Tibial artery (tissue), 4 donors: ENCODE data around the gene BCL11B.

Experiments used
- DNase-seq, 2 donors: peaks; one replicate each; pipeline ENCODE4 v3.0.0-alpha.2; 2019
- H3K27ac ChIP-seq, 2 donors: fragments of 200-600 bp; sonication (generic) in 1 of 2; 1 replicate in 1 of 2; 2 replicates in 1 of 2; pipeline ENCODE4 v1.5.1; 2018 to 2019; ENCODE audit warnings: mild to moderate bottlenecking in 1 of 2
- H3K27me3 ChIP-seq, 2 donors: fragments of 200-600 bp; sonication (generic) in 1 of 2; one replicate each; pipeline versions ENCODE4 v1.5.1 to v1.6.0; 2016 to 2019
- H3K36me3 ChIP-seq, 3 donors: fragments of 200-600 bp; sonication (generic) in 2 of 3; one replicate each; pipeline ENCODE4 v1.5.1; 2016 to 2019; ENCODE audit warnings: mild to moderate bottlenecking in 2 of 3
- H3K4me1 ChIP-seq, 4 donors: fragments of 200-600 bp; sonication (generic) in 2 of 4; 1 replicate in 3 of 4; 2 replicates in 1 of 4; pipeline ENCODE4 v1.5.1; 2016 to 2019
- H3K4me3 ChIP-seq, 2 donors: fragments of 200-600 bp; sonication (generic) in 1 of 2; 1 replicate in 1 of 2; 2 replicates in 1 of 2; pipeline ENCODE4 v1.5.1; 2018 to 2019; ENCODE audit warnings: mild to moderate bottlenecking in 2 of 2
- H3K9me3 ChIP-seq, 3 donors: fragments of 200-600 bp; sonication (generic) in 1 of 3; one replicate each; pipeline ENCODE4 v1.5.1; 2016 to 2019
- CTCF ChIP-seq, 2 experiments: fragments of 200-600 bp in 1 of 2; fragments of 450-650 bp in 1 of 2; IDR thresholded peaks; one replicate each; pipeline ENCODE4 v1.5.1; 2017 to 2019; ENCODE audit warnings: antibody characterized with exemption in 2 of 2, mild to moderate bottlenecking in 1 of 2, moderate library complexity in 1 of 2
- intact Hi-C: fragments of 100-400 bp; cut with DNase I; formaldehyde crosslinking; loops from one replicate; pipeline ENCODE4 v1.15.0; 2023; ENCODE audit warnings: low total_unique reads

BCL11B gene

GRCh38 chr14:99143126-99143525, 128.9 kb downstream of the BCL11B start:
- no peaks in the 10 kb centered on the region for H3K36me3 ChIP-seq
- no peaks in the 10 kb centered on the region for H3K4me1 ChIP-seq
- intact Hi-C loops, result no loop called here
- H3K27me3 ChIP-seq, result peaks cover 0 to 11% of the 10 kb centered on the region in 2 donors
- peak in 1 of 2 donors; percentile 3 for DNase-seq
- no peak overlapping the region for H3K4me3 ChIP-seq
- H3K27ac ChIP-seq, result no peak overlapping the region
- no peaks in the 10 kb centered on the region for H3K9me3 ChIP-seq
- no peak for TF ChIP-seq CTCF (IDR thresholded peaks at IDR 0.05)

GRCh38 chr14:99141236-99141635, 130.8 kb downstream of the BCL11B start:
- DNase-seq, result peak in 1 of 2 donors; percentile 2
- Histone ChIP-seq H3K27me3 (peaks cover 0 to 12% of the 10 kb centered on the region in 2 donors), H3K4me3 (no peak overlapping the region), H3K27ac (no peak overlapping the region), H3K4me1 (no peaks in the 10 kb centered on the region), H3K36me3 (no peaks in the 10 kb centered on the region), H3K9me3 (no peaks in the 10 kb centered on the region)
- intact Hi-C loops, result loop anchor here (1.0 kb wide), 1 partner anchor 24 kb away; no protein-coding TSS in a partner anchor
- no peak for TF ChIP-seq CTCF (IDR thresholded peaks at IDR 0.05)

DNA sequence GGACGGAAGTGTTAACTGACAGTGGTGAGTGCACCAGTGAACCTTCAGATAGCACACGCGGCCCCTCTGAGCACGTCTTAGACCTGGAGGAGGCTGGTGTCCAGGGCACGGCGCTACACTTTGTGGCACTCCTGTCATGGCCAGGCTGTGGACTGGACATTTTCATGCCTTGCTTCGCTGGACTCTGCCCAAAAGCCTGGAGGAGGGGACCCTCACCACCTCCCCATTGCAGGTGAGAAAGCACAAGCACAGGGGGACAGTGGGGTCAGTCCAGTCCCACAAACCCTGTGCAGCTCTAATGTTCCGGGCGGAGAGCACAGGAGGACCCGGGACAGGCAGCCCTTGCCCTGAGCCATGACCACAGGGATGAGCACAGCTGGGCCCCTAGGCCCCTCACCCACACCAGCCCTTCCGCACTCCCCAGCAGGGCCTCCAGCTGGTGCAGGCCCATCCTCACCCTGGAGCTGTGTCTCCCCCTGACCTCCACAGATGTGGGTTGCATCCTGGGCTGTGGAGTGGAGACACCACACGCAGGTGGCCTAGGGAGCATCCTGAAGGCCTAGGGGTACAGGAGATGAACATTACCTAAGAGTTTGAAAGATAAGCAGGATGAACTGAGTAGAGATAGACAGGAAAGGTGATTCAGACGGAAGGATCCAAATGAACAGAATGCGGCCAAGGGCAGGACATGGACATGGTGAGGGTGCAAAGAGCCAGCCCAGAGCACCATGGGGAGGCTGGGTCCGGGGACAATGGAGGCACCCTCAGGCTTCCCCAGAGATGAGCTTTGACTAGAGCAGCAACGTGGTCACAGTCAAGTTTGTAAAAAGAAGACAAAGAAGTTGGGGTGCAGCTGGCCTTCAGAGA, 132.8 kb downstream of the BCL11B start:
- Histone ChIP-seq H3K36me3 (no peaks in the 10 kb centered on the region), H3K27me3 (peaks cover 0 to 12% of the 10 kb centered on the region in 2 donors), H3K9me3 (no peaks in the 10 kb centered on the region), H3K4me1 (no peaks in the 10 kb centered on the region), H3K4me3 (no peak overlapping the region), H3K27ac (no peak overlapping the region)
- intact Hi-C loops, result no loop called here
- no peak for TF ChIP-seq CTCF (IDR thresholded peaks at IDR 0.05)
- peak; percentile 7 to 39 for DNase-seq

- no peak for TF ChIP-seq CTCF (IDR thresholded peaks at IDR 0.05)
- no peak overlapping the region for H3K4me3 ChIP-seq
- H3K36me3 ChIP-seq, result no peaks in the 10 kb centered on the region
- H3K9me3 ChIP-seq, result no peaks in the 10 kb centered on the region
- H3K27me3 ChIP-seq, result peaks cover 0 to 12% of the 10 kb centered on the region in 2 donors
- no peak overlapping the region for H3K27ac ChIP-seq
- peaks cover 0 to 6% (median 2%) of the 10 kb centered on the region in 4 donors for H3K4me1 ChIP-seq
- peak; percentile 15 to 34 for DNase-seq
- intact Hi-C loops, result no loop called here
Measured at GRCh38 chr14:99137913-99138571, 134.0 kb downstream of the BCL11B start.

DNA sequence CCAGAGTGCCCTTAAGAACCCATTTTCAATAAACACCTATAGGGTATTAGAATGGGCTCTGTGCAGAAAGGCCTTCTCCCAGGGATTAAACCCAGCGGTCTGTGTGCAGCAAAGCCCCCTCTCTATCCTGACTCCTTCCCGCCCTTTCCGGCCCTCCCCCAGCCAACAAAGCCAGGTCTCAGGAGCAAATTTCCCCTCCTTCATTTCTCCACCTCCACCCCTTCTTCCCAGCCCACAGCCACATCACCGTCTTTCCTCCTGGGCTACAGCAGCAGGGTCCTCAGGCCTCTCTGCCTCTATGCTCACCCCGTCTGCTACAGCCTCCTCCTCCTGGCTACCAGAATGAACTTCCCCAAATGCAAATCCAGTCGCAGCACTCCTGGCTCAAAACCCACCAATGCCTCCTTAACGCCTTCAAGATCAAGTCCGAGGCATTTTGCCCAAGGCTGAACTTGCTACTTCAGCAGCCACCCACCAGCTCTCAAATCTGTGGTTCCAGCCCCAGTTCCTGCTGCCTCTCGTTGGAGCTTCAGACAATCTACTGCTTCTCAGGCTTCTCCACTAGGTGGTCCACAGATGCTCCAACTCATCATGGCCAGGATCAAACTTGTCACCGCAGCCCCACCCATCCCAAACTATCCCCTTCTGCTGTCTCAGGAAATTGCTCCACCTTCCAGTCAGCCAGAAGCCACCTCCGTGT, 134.8 kb downstream of the BCL11B start:
- intact Hi-C loops, result no loop called here
- peaks cover 0 to 12% of the 10 kb centered on the region in 2 donors for H3K27me3 ChIP-seq
- H3K4me3 ChIP-seq, result no peak overlapping the region
- H3K4me1 ChIP-seq, result peaks cover 0 to 6% (median 5%) of the 10 kb centered on the region in 4 donors
- TF ChIP-seq CTCF (IDR thresholded peaks at IDR 0.05), result no peak
- no peaks in the 10 kb centered on the region for H3K36me3 ChIP-seq
- H3K27ac ChIP-seq, result no peak overlapping the region
- no peaks in the 10 kb centered on the region for H3K9me3 ChIP-seq
- peak; percentile 5 to 33 for DNase-seq
